K562 (cell line): ENCODE results near the gene CDKN3.

Source experiments
- CXXC5 ChIP-seq: fragments of 250-450 bp; sonication (Bioruptor Pico); IDR thresholded peaks from 2 replicates; pipeline ENCODE4 v1.8.0; 2022; ENCODE audit warnings: inconsistent platforms, mild to moderate bottlenecking, moderate library complexity
- HMGN3 ChIP-seq: IDR thresholded peaks from 2 replicates; pipeline ENCODE4 v1.6.1; 2011; ENCODE audit warnings: borderline replicate concordance, low read depth, mild to moderate bottlenecking, mixed read lengths, low read length; ENCODE audit not compliant: insufficient read length; ENCODE audit errors: extremely low read depth
- MYNN ChIP-seq, 2 experiments: sonication (generic); formaldehyde crosslinking in 1 of 2; IDR thresholded peaks; 2 replicates each; pipeline versions ENCODE4 v1.5.0 to v1.6.1; 2016 to 2020; ENCODE audit warnings: antibody characterized with exemption in 1 of 2, missing genetic modification reagents in 1 of 2
- NFYB ChIP-seq: IDR thresholded peaks from 2 replicates; pipeline ENCODE4 v1.6.1; 2011; ENCODE audit warnings: mild to moderate bottlenecking, moderate library complexity; ENCODE audit not compliant: insufficient read length; ENCODE audit errors: extremely low read depth
- POLR2A ChIP-seq: fragments of 450-650 bp; conservative IDR thresholded peaks from 2 replicates; pipeline ENCODE4 v1.6.1; 2016
- RCOR1 ChIP-seq, 2 experiments: IDR thresholded peaks; 2 replicates each; pipeline ENCODE4 v1.6.1; 2012; ENCODE audit warnings: low read depth in 2 of 2, low read length in 2 of 2, borderline replicate concordance in 1 of 2, improper control_type of control experiment in 1 of 2
- YY1 ChIP-seq, 3 experiments: IDR thresholded peaks; 2 replicates each; pipeline ENCODE4 v1.6.1; 2011; ENCODE audit warnings: low read length in 2 of 3, mild to moderate bottlenecking in 2 of 3, moderate library complexity in 2 of 3, borderline replicate concordance in 1 of 3, control low read depth in 1 of 3, low read depth in 1 of 3; ENCODE audit not compliant: insufficient read depth in 3 of 3, insufficient replicate concordance in 2 of 3, control insufficient read depth in 1 of 3, insufficient read length in 1 of 3; ENCODE audit errors: extremely low read depth in 1 of 3
- ZFP36 ChIP-seq: fragments of 150-350 bp; IDR thresholded peaks from 2 replicates; pipeline ENCODE4 v1.6.1; 2018; ENCODE audit warnings: low read length, low read depth; ENCODE audit not compliant: partially characterized antibody
- ZNF134 ChIP-seq: fragments of 250-450 bp; sonication (Bioruptor Pico); conservative IDR thresholded peaks from 2 replicates; pipeline ENCODE4 v1.4.0; 2020
- ZNF274 ChIP-seq: IDR thresholded peaks from 2 replicates; pipeline ENCODE4 v1.6.1; 2011; ENCODE audit warnings: low read depth, mild to moderate bottlenecking, low read length, moderate library complexity, borderline replicate concordance
- ZNF561 ChIP-seq: fragments of 450-650 bp; formaldehyde crosslinking; conservative IDR thresholded peaks from 2 replicates; pipeline ENCODE4 v1.4.0; 2020; ENCODE audit warnings: mild to moderate bottlenecking, moderate library complexity
- TF ChIP-seq, protein P1 (sequence below), 3 experiments: IDR thresholded peaks in 2 of 3; conservative IDR thresholded peaks in 1 of 3; 2 replicates each; pipeline ENCODE4 v1.5.1; 2011 to 2012; ENCODE audit warnings: low read length in 3 of 3, mild to moderate bottlenecking in 3 of 3, control low read depth in 2 of 3, improper control_type of control experiment in 1 of 3, inconsistent platforms in 1 of 3, low read depth in 1 of 3, mixed read lengths in 1 of 3, moderate library complexity in 1 of 3; ENCODE audit not compliant: insufficient read depth in 2 of 3
- TF ChIP-seq, protein P2 (sequence below): fragments of 250-450 bp; sonication (Bioruptor Pico); IDR thresholded peaks from 2 replicates; pipeline ENCODE4 v1.5.1; 2021; ENCODE audit warnings: mild to moderate bottlenecking

DNA sequence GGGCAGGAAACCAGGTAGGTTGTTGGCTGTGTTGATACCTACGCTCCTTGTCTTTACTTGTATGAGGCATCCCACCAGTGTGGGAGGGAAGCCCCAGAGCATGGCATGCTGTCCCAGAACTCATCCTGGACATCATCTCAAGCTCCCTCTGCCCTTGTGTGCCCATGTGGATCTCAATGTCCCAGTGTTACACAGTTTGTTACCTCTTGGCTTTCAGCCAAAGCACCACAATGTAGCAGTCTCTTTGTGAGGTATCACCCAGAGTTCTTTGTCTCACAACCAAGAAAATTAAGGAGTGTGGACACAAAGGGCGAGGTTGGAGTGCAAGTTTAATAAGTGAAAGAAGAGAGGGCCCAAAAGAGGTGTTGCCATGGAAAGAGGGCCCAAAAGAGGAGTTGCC is 43.1 kb upstream of the CDKN3 start:
- TF ChIP-seq ZFP36 = no peak
- TF ChIP-seq, protein P1, sequence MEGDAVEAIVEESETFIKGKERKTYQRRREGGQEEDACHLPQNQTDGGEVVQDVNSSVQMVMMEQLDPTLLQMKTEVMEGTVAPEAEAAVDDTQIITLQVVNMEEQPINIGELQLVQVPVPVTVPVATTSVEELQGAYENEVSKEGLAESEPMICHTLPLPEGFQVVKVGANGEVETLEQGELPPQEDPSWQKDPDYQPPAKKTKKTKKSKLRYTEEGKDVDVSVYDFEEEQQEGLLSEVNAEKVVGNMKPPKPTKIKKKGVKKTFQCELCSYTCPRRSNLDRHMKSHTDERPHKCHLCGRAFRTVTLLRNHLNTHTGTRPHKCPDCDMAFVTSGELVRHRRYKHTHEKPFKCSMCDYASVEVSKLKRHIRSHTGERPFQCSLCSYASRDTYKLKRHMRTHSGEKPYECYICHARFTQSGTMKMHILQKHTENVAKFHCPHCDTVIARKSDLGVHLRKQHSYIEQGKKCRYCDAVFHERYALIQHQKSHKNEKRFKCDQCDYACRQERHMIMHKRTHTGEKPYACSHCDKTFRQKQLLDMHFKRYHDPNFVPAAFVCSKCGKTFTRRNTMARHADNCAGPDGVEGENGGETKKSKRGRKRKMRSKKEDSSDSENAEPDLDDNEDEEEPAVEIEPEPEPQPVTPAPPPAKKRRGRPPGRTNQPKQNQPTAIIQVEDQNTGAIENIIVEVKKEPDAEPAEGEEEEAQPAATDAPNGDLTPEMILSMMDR (IDR thresholded peaks at IDR 0.05 in 2 of 3, conservative IDR thresholded peaks at IDR 0.05 in 1 of 3; ENCODE audit: insufficient read depth in 2 of 3, low read depth in 1 of 3, low read length in 3 of 3) = no peak
- no peak for TF ChIP-seq ZNF134 (CRISPR knock-in tag)
- no peak for TF ChIP-seq RCOR1 (IDR thresholded peaks at IDR 0.05; ENCODE audit: borderline replicate concordance in 1 of 2, low read depth in 2 of 2, low read length in 2 of 2)
- no peak for TF ChIP-seq POLR2A
- TF ChIP-seq CXXC5 (CRISPR knock-in tag) = no peak
- no peak for TF ChIP-seq YY1 (IDR thresholded peaks at IDR 0.05; ENCODE audit: borderline replicate concordance in 1 of 3, control insufficient read depth in 1 of 3, extremely low read depth in 1 of 3, insufficient read depth in 3 of 3, insufficient read length in 1 of 3, insufficient replicate concordance in 2 of 3, low read depth in 1 of 3, low read length in 2 of 3)
- no peak for TF ChIP-seq MYNN (IDR thresholded peaks at IDR 0.05)
- no peak for TF ChIP-seq MYNN (CRISPR knock-in tag; IDR thresholded peaks at IDR 0.05)
- TF ChIP-seq NFYB = no peak
- no peak for TF ChIP-seq HMGN3
- TF ChIP-seq, protein P2, sequence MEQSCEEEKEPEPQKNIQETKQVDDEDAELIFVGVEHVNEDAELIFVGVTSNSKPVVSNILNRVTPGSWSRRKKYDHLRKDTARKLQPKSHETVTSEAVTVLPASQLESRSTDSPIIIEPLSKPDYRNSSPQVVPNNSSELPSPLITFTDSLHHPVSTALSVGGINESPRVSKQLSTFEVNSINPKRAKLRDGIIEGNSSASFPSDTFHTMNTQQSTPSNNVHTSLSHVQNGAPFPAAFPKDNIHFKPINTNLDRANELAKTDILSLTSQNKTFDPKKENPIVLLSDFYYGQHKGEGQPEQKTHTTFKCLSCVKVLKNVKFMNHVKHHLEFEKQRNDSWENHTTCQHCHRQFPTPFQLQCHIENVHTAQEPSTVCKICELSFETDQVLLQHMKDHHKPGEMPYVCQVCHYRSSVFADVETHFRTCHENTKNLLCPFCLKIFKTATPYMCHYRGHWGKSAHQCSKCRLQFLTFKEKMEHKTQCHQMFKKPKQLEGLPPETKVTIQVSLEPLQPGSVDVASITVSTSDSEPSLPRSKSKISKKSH = no peak
- TF ChIP-seq ZNF274 = no peak
- no peak for TF ChIP-seq ZNF561 (CRISPR knock-in tag)
